ENCODE results near the gene BRIX1. TPM values are rescaled to one million over a fixed set of nuclear protein-coding genes. Genes with fewer than 3 reads are reported as not detected.

BRIX1 gene
- total and polyA plus RNA-seq, 2 experiments from 2014 or later, result 72.6 to 171 TPM

DNA sequence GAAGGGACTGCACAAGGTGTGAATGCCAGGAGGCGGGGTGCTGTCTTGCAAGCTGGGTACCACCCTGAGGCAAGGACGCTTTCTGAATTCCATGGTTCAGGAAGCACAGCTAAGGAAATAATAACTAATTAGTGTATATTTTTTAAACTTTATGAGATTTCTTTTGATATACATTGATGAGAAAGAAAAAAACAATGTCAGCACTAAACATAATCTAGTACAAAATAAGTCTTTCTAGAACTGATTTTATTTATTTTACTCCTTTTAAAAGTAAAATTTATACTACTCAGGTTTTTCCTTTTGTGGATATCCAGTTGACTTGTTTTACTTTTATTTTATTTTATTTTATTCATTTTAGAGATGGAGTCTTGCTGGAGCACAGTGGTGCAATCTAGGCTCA is 17.4 kb downstream of the BRIX1 start:
- no peak overlapping the region for H3K4me2 ChIP-seq
- H3K79me2 ChIP-seq (replicated peaks; ENCODE audit: insufficient read depth), result peaks cover 51% of the 10 kb centered on the region
- peaks cover 23% of the 10 kb centered on the region; the same call in 1 of the 2 replicates for H3K36me3 ChIP-seq (ENCODE audit: insufficient read depth)
- DNase-seq (ENCODE audit: low spot score) (no peak), ATAC-seq (no peak)
- peaks cover 6% of the 10 kb centered on the region; the same call in 1 of the 2 replicates for H4K20me1 ChIP-seq (replicated peaks; ENCODE audit: insufficient read depth)
- peaks cover 2% of the 10 kb centered on the region for H3K27me3 Mint-ChIP-seq (ENCODE audit: insufficient read depth, low read depth, poor library complexity)
- TF ChIP-seq POLR2AphosphoS5 (IDR thresholded peaks at IDR 0.05; ENCODE audit: low read depth) (no peak), EZH2phosphoT487 (IDR thresholded peaks at IDR 0.05; ENCODE audit: unreplicated experiment) (no peak), NANOG (IDR thresholded peaks at IDR 0.05; ENCODE audit: borderline replicate concordance) (no peak), ZNF331 (CRISPR knock-in tag; IDR thresholded peaks at IDR 0.05; ENCODE audit: low read depth) (no peak), ZNF114 (CRISPR knock-in tag; IDR thresholded peaks at IDR 0.05) (no peak), EZH2 (IDR thresholded peaks at IDR 0.05; ENCODE audit: low read depth, unreplicated experiment) (no peak), STAT1 (IDR thresholded peaks at IDR 0.05; ENCODE audit: unreplicated experiment) (no peak)
- TF ChIP-seq, protein P1, sequence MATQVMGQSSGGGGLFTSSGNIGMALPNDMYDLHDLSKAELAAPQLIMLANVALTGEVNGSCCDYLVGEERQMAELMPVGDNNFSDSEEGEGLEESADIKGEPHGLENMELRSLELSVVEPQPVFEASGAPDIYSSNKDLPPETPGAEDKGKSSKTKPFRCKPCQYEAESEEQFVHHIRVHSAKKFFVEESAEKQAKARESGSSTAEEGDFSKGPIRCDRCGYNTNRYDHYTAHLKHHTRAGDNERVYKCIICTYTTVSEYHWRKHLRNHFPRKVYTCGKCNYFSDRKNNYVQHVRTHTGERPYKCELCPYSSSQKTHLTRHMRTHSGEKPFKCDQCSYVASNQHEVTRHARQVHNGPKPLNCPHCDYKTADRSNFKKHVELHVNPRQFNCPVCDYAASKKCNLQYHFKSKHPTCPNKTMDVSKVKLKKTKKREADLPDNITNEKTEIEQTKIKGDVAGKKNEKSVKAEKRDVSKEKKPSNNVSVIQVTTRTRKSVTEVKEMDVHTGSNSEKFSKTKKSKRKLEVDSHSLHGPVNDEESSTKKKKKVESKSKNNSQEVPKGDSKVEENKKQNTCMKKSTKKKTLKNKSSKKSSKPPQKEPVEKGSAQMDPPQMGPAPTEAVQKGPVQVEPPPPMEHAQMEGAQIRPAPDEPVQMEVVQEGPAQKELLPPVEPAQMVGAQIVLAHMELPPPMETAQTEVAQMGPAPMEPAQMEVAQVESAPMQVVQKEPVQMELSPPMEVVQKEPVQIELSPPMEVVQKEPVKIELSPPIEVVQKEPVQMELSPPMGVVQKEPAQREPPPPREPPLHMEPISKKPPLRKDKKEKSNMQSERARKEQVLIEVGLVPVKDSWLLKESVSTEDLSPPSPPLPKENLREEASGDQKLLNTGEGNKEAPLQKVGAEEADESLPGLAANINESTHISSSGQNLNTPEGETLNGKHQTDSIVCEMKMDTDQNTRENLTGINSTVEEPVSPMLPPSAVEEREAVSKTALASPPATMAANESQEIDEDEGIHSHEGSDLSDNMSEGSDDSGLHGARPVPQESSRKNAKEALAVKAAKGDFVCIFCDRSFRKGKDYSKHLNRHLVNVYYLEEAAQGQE (IDR thresholded peaks at IDR 0.05; ENCODE audit: unreplicated experiment), result no peak
- TF ChIP-seq, protein P2, sequence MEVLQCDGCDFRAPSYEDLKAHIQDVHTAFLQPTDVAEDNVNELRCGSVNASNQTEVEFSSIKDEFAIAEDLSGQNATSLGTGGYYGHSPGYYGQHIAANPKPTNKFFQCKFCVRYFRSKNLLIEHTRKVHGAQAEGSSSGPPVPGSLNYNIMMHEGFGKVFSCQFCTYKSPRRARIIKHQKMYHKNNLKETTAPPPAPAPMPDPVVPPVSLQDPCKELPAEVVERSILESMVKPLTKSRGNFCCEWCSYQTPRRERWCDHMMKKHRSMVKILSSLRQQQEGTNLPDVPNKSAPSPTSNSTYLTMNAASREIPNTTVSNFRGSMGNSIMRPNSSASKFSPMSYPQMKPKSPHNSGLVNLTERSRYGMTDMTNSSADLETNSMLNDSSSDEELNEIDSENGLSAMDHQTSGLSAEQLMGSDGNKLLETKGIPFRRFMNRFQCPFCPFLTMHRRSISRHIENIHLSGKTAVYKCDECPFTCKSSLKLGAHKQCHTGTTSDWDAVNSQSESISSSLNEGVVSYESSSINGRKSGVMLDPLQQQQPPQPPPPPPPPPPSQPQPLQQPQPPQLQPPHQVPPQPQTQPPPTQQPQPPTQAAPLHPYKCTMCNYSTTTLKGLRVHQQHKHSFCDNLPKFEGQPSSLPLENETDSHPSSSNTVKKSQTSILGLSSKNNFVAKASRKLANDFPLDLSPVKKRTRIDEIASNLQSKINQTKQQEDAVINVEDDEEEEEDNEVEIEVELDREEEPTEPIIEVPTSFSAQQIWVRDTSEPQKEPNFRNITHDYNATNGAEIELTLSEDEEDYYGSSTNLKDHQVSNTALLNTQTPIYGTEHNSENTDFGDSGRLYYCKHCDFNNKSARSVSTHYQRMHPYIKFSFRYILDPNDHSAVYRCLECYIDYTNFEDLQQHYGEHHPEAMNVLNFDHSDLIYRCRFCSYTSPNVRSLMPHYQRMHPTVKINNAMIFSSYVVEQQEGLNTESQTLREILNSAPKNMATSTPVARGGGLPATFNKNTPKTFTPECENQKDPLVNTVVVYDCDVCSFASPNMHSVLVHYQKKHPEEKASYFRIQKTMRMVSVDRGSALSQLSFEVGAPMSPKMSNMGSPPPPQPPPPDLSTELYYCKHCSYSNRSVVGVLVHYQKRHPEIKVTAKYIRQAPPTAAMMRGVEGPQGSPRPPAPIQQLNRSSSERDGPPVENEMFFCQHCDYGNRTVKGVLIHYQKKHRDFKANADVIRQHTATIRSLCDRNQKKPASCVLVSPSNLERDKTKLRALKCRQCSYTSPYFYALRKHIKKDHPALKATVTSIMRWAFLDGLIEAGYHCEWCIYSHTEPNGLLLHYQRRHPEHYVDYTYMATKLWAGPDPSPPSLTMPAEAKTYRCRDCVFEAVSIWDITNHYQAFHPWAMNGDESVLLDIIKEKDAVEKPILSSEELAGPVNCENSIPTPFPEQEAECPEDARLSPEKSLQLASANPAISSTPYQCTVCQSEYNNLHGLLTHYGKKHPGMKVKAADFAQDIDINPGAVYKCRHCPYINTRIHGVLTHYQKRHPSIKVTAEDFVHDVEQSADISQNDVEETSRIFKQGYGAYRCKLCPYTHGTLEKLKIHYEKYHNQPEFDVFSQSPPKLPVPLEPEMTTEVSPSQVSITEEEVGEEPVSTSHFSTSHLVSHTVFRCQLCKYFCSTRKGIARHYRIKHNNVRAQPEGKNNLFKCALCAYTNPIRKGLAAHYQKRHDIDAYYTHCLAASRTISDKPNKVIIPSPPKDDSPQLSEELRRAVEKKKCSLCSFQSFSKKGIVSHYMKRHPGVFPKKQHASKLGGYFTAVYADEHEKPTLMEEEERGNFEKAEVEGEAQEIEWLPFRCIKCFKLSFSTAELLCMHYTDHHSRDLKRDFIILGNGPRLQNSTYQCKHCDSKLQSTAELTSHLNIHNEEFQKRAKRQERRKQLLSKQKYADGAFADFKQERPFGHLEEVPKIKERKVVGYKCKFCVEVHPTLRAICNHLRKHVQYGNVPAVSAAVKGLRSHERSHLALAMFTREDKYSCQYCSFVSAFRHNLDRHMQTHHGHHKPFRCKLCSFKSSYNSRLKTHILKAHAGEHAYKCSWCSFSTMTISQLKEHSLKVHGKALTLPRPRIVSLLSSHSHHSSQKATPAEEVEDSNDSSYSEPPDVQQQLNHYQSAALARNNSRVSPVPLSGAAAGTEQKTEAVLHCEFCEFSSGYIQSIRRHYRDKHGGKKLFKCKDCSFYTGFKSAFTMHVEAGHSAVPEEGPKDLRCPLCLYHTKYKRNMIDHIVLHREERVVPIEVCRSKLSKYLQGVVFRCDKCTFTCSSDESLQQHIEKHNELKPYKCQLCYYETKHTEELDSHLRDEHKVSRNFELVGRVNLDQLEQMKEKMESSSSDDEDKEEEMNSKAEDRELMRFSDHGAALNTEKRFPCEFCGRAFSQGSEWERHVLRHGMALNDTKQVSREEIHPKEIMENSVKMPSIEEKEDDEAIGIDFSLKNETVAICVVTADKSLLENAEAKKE (CRISPR knock-in tag; IDR thresholded peaks at IDR 0.05), result no peak
- TF ChIP-seq, protein P3, sequence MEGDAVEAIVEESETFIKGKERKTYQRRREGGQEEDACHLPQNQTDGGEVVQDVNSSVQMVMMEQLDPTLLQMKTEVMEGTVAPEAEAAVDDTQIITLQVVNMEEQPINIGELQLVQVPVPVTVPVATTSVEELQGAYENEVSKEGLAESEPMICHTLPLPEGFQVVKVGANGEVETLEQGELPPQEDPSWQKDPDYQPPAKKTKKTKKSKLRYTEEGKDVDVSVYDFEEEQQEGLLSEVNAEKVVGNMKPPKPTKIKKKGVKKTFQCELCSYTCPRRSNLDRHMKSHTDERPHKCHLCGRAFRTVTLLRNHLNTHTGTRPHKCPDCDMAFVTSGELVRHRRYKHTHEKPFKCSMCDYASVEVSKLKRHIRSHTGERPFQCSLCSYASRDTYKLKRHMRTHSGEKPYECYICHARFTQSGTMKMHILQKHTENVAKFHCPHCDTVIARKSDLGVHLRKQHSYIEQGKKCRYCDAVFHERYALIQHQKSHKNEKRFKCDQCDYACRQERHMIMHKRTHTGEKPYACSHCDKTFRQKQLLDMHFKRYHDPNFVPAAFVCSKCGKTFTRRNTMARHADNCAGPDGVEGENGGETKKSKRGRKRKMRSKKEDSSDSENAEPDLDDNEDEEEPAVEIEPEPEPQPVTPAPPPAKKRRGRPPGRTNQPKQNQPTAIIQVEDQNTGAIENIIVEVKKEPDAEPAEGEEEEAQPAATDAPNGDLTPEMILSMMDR (conservative IDR thresholded peaks at IDR 0.05; ENCODE audit: low read depth in 2 of 2), result no peak
- no peak overlapping the region for H3K4me3 ChIP-seq
- no peak overlapping the region for H3K27ac ChIP-seq (ENCODE audit: low read depth)
- no peaks in the 10 kb centered on the region for H3K9me3 Mint-ChIP-seq
- H3K27ac Mint-ChIP-seq, result no peak overlapping the region
- H3F3A ChIP-seq (replicated peaks; ENCODE audit: low read depth), result peaks cover 7% of the 10 kb centered on the region; the same call in 1 of the 2 replicates
- peaks cover 20% of the 10 kb centered on the region for H3K4me1 Mint-ChIP-seq
- no peaks in the 10 kb centered on the region for H3K27me3 ChIP-seq (ENCODE audit: insufficient read depth)
- no peak overlapping the region for H3K4me3 Mint-ChIP-seq
- H2AFZ ChIP-seq, result no peak overlapping the region
- H3K36me3 Mint-ChIP-seq (ENCODE audit: low read depth), result peaks cover 24% of the 10 kb centered on the region
- no peaks in the 10 kb centered on the region for H3K9me2 ChIP-seq (ENCODE audit: insufficient read depth)
- peaks cover 11% of the 10 kb centered on the region; the same call in 1 of the 2 replicates for H3K4me1 ChIP-seq (ENCODE audit: insufficient read depth)
